B cell (primary cell): Measurements from ENCODE around the gene SPAG7. TPM values are rescaled to one million over a fixed set of nuclear protein-coding genes. Genes with fewer than 3 reads are reported as not detected.

ENCODE experiments used
- ATAC-seq: fragments of 200-7000 bp; cut with Tn5 transposase; one replicate; pipeline ENCODE4 v1.10.0; 2021; ENCODE audit warnings: low read depth, mild to moderate bottlenecking, moderate number of reproducible peaks, moderate library complexity
- CTCF ChIA-PET: fragments of 350-600 bp; sonication (Branson Sonifier 250); formaldehyde crosslinking; loops from one replicate; lab custom pipeline; 2021; ENCODE audit warnings: antibody characterized with exemption, inconsistent platforms; lab: Charles Lee
- POLR2A ChIA-PET: fragments of 350-600 bp; sonication (Branson Sonifier 250); formaldehyde crosslinking; loops from one replicate; lab custom pipeline; 2021; ENCODE audit warnings: antibody characterized with exemption; lab: Charles Lee
- DNase-seq: peaks from one replicate; pipeline ENCODE4 v3.0.0; 2013
- H2AFZ ChIP-seq: 2 replicates; pipeline ENCODE4 v1.6.1; 2012; ENCODE audit warnings: mild to moderate bottlenecking, low read depth, low read length; ENCODE audit not compliant: insufficient read depth, poor library complexity, severe bottlenecking
- H3K27ac ChIP-seq, 2 donors: 1 replicate in 1 of 2; 2 replicates in 1 of 2; pipeline ENCODE4 v1.5.1; 2012 to 2013; ENCODE audit warnings: low read length in 2 of 2, mild to moderate bottlenecking in 2 of 2, moderate library complexity in 1 of 2
- H3K27me3 ChIP-seq, 4 experiments: fragments of 200-600 bp in 1 of 4; sonication (generic) in 1 of 4; replicated peaks in 1 of 4; 1 replicate in 2 of 4; 2 replicates in 2 of 4; pipeline versions ENCODE4 v1.6.1 to v1.7.0; 2013 to 2016; ENCODE audit warnings: low read length in 3 of 4, mild to moderate bottlenecking in 2 of 4, mixed read lengths in 1 of 4, moderate library complexity in 1 of 4; ENCODE audit not compliant: insufficient read depth in 4 of 4, control insufficient read depth in 3 of 4; ENCODE audit errors: control extremely low read depth in 1 of 4
- H3K36me3 ChIP-seq, 2 experiments: replicated peaks in 1 of 2; 1 replicate in 1 of 2; 2 replicates in 1 of 2; pipeline versions ENCODE4 v1.6.1 to v1.7.1; 2013; ENCODE audit warnings: low read length in 1 of 2; ENCODE audit not compliant: insufficient read depth in 2 of 2, control insufficient read depth in 1 of 2; ENCODE audit errors: control extremely low read depth in 1 of 2, extremely low read depth in 1 of 2
- H3K4me1 ChIP-seq, 2 donors: fragments of 200-600 bp in 1 of 2; sonication (generic) in 1 of 2; 1 replicate in 1 of 2; 2 replicates in 1 of 2; pipeline versions ENCODE4 v1.5.1 to v1.6.1; 2013 to 2017; ENCODE audit warnings: low read length in 2 of 2; ENCODE audit not compliant: control insufficient read depth in 2 of 2, insufficient read depth in 2 of 2
- H3K4me2 ChIP-seq: replicated peaks from 2 replicates; pipeline ENCODE3; 2012; ENCODE audit warnings: mild to moderate bottlenecking, low read depth, low read length; ENCODE audit not compliant: poor library complexity, severe bottlenecking
- H3K4me3 ChIP-seq, 5 experiments: fragments of 200-600 bp in 1 of 5; sonication (generic) in 1 of 5; 1 replicate in 3 of 5; 2 replicates in 2 of 5; pipeline versions ENCODE4 v1.5.1 to v1.7.0; 2011 to 2016; ENCODE audit warnings: low read length in 4 of 5, mild to moderate bottlenecking in 4 of 5, low read depth in 2 of 5, control low read depth in 1 of 5, moderate library complexity in 1 of 5; ENCODE audit not compliant: insufficient read depth in 1 of 5; ENCODE audit errors: control extremely low read depth in 1 of 5, extremely low read depth in 1 of 5
- H3K79me2 ChIP-seq: fragments of 200-600 bp; sonication (generic); one replicate; pipeline ENCODE4 v1.6.0; 2016; ENCODE audit warnings: low read length; ENCODE audit not compliant: control insufficient read depth, insufficient read depth
- H3K9ac ChIP-seq: fragments of 200-600 bp; sonication (generic); 2 replicates; pipeline ENCODE4 v1.6.1; 2017; ENCODE audit warnings: mild to moderate bottlenecking, low read length, moderate library complexity
- H3K9me3 ChIP-seq, 3 donors: one replicate each; pipeline versions ENCODE4 v1.6.1 to v1.7.1; 2013; ENCODE audit warnings: low read length in 2 of 3; ENCODE audit not compliant: control insufficient read depth in 2 of 3, insufficient read depth in 1 of 3; ENCODE audit errors: control extremely low read depth in 1 of 3
- H4K20me1 ChIP-seq: 2 replicates; pipeline ENCODE4 v1.6.0; 2012; ENCODE audit warnings: mild to moderate bottlenecking, low read length; ENCODE audit not compliant: insufficient read depth, control insufficient read depth, poor library complexity, severe bottlenecking
- H3K27ac Mint-ChIP-seq: one replicate; pipeline ENCODE4 v1.8.0; 2021; ENCODE audit warnings: mixed read lengths
- H3K27me3 Mint-ChIP-seq: one replicate; pipeline ENCODE4 v1.8.0; 2021; ENCODE audit warnings: mixed read lengths
- H3K4me1 Mint-ChIP-seq: one replicate; pipeline ENCODE4 v1.8.0; 2021; ENCODE audit warnings: mixed read lengths
- H3K4me3 Mint-ChIP-seq: one replicate; pipeline ENCODE4 v1.8.0; 2021; ENCODE audit warnings: mixed read lengths
- H3K9me3 Mint-ChIP-seq: one replicate; pipeline ENCODE4 v1.8.0; 2022; ENCODE audit warnings: mixed read lengths; ENCODE audit not compliant: insufficient read depth
- CTCF ChIP-seq: fragments of 200-600 bp; IDR thresholded peaks from one replicate; pipeline ENCODE4 v1.8.0; 2022; ENCODE audit warnings: antibody characterized with exemption, mild to moderate bottlenecking
- EZH2 ChIP-seq: IDR thresholded peaks from 2 replicates; pipeline ENCODE4 v1.6.1; 2012; ENCODE audit warnings: borderline replicate concordance, low read depth, mild to moderate bottlenecking, moderate library complexity, low read length; ENCODE audit not compliant: insufficient read depth, poor library complexity, severe bottlenecking
- WGBS: methylation state at CpG from one replicate; pipeline ENCODE4 v1.1.5; 2013; ENCODE audit warnings: missing lambda C conversion rate; ENCODE audit not compliant: insufficient coverage; 5-methylcytosine and 5-hydroxymethylcytosine counted together
- intact Hi-C: fragments of 100-400 bp; cut with micrococcal nuclease; formaldehyde crosslinking; loops from one replicate; pipeline ENCODE4 v1.10.0; 2022
- polyA plus RNA-seq: library from polyadenylated mRNA; depleted of rRNA; stranded (reverse); fragments of >200 nt; gene quantifications from 2 replicates; pipeline ENCODE4 v1.2.3, GENCODE V29; 2012
- total RNA-seq, 2 donors: library from RNA; stranded (reverse); fragments of 120-200 nt in 1 of 2; gene quantifications; 1 replicate in 1 of 2; 2 replicates in 1 of 2; pipeline versions ENCODE4 v1.2.3 to v1.2.4, GENCODE V29; 2013 to 2022

SPAG7 gene
- total and polyA plus RNA-seq, 2 donors (not counting 1 experiment from before 2014, with no cell fraction given): 43.4 to 52.5 TPM

- no peaks in the 10 kb centered on the region for H3K27me3 Mint-ChIP-seq
- CTCF ChIA-PET: interaction anchor here (1.0 to 1.5 kb wide), 5 partner anchors 10 to 386 kb away, joined by 3 to 5 read pairs (median 4); partner anchors contain the start of gene SPAG7
- no peaks in the 10 kb centered on the region for H3K9me3 Mint-ChIP-seq
- POLR2A ChIA-PET: no interaction called here
- H3K27ac ChIP-seq: no peak overlapping the region
- H3K36me3 ChIP-seq: no peaks in the 10 kb centered on the region
- H4K20me1 ChIP-seq: no peaks in the 10 kb centered on the region
- no peak overlapping the region for H3K9ac ChIP-seq
- 97% methylated on average over 14 of the region's 14 CpGs for WGBS
- peaks cover 8 to 13% of the 10 kb centered on the region in 2 donors for H3K4me1 ChIP-seq
- no peak overlapping the region for H2AFZ ChIP-seq
- H3K79me2 ChIP-seq: peaks cover 7% of the 10 kb centered on the region
- H3K9me3 ChIP-seq: no peaks in the 10 kb centered on the region
- no peak for ATAC-seq
- H3K4me3 ChIP-seq: no peak overlapping the region
- no peak overlapping the region for H3K4me3 Mint-ChIP-seq
- no peaks in the 10 kb centered on the region for H3K27me3 ChIP-seq
- H3K4me1 Mint-ChIP-seq: peaks cover 12% of the 10 kb centered on the region
- intact Hi-C loops: no loop called here
- H3K4me2 ChIP-seq: no peak overlapping the region
- TF ChIP-seq CTCF: no peak
- TF ChIP-seq EZH2: no peak
- DNase-seq: no peak
- H3K27ac Mint-ChIP-seq: no peak overlapping the region
Observed at GRCh38 chr17:4953451-4953961, 14.1 kb downstream of the SPAG7 start.

GRCh38 chr17:4951486-4951885 is 16.1 kb downstream of the SPAG7 start:
- Histone ChIP-seq H3K36me3 (peaks cover 0 to 4% of the 10 kb centered on the region in 2 experiments), H3K4me3 (no peak overlapping the region), H2AFZ (no peak overlapping the region), H3K4me1 (peaks cover 11 to 19% of the 10 kb centered on the region in 2 donors), H3K79me2 (peaks cover 25% of the 10 kb centered on the region), H4K20me1 (peaks cover 17% of the 10 kb centered on the region), H3K9ac (no peak overlapping the region), H3K4me2 (no peak overlapping the region), H3K9me3 (no peaks in the 10 kb centered on the region), H3K27ac (no peak overlapping the region), H3K27me3 (no peaks in the 10 kb centered on the region)
- DNase-seq (no peak), ATAC-seq (no peak)
- H3K4me3 Mint-ChIP-seq: peak overlapping the region; percentile 85
- CTCF ChIA-PET: interaction anchor here (1.0 to 1.2 kb wide), 4 partner anchors 11 to 167 kb away, joined by 3 to 4 read pairs (median 3); no protein-coding TSS in a partner anchor
- POLR2A ChIA-PET: interaction anchor here (0.6 to 0.9 kb wide), 3 partner anchors 12 to 538 kb away, joined by 4 to 6 read pairs (median 5); no protein-coding TSS in a partner anchor
- no peaks in the 10 kb centered on the region for H3K9me3 Mint-ChIP-seq
- no peak for TF ChIP-seq EZH2
- H3K27me3 Mint-ChIP-seq: no peaks in the 10 kb centered on the region
- H3K4me1 Mint-ChIP-seq: peaks cover 21% of the 10 kb centered on the region
- intact Hi-C loops: no loop called here
- 100% methylated on average over 2 of the region's 3 CpGs for WGBS
- H3K27ac Mint-ChIP-seq: peak overlapping the region; percentile 53
